ENCODE results near the gene RELN. TPM values are rescaled to one million over a fixed set of nuclear protein-coding genes. Genes with fewer than 3 reads are reported as not detected.
"Not testable (repeated sequence)": the region's sequence is repeated elsewhere in the genome, so short reads cannot be mapped to it uniquely, and the experiment has no call there.

The RELN gene
- total RNA-seq, 1 donor from 2014 or later: 31.9 TPM

- DNase-seq: not testable (repeated sequence)
Observed at GRCh38 chr7:103780561-103780960, 208.9 kb downstream of the RELN start.

GRCh38 chr7:103777440-103777839 is 212.0 kb downstream of the RELN start:
- no peak for DNase-seq

GRCh38 chr7:103773726-103774125 is 215.7 kb downstream of the RELN start:
- no peak for DNase-seq

GRCh38 chr7:103772171-103772773 is 217.2 kb downstream of the RELN start:
- DNase-seq: no peak

GRCh38 chr7:103771294-103771693 is 218.2 kb downstream of the RELN start:
- no peak for DNase-seq

- no peak for DNase-seq
Observed at GRCh38 chr7:103766660-103767059, 222.8 kb downstream of the RELN start.

GRCh38 chr7:103765901-103766300 is 223.6 kb downstream of the RELN start:
- DNase-seq: no peak

- DNase-seq: no peak
Observed at GRCh38 chr7:103764901-103765300, 224.6 kb downstream of the RELN start.

- no peak for DNase-seq
Observed at GRCh38 chr7:103762877-103763276, 226.6 kb downstream of the RELN start.

- DNase-seq: no peak
Observed at GRCh38 chr7:103762065-103762760, 227.2 kb downstream of the RELN start.

- no peak for DNase-seq
Observed at GRCh38 chr7:103752995-103753394, 236.5 kb downstream of the RELN start.

- DNase-seq: no peak
Observed at GRCh38 chr7:103751311-103751880, 238.1 kb downstream of the RELN start.

GRCh38 chr7:103748680-103749079 is 240.8 kb downstream of the RELN start:
- no peak for DNase-seq

GRCh38 chr7:103735377-103735776 is 254.1 kb downstream of the RELN start:
- DNase-seq: no peak

- no peak for DNase-seq
Observed at GRCh38 chr7:103731169-103731568, 258.3 kb downstream of the RELN start.

- no peak for DNase-seq
Observed at GRCh38 chr7:103729026-103729425, 260.4 kb downstream of the RELN start.

- no peak for DNase-seq
Observed at GRCh38 chr7:103727982-103728610, 261.4 kb downstream of the RELN start.

GRCh38 chr7:103719070-103719469 is 270.4 kb downstream of the RELN start:
- no peak for DNase-seq

- DNase-seq: no peak
Observed at GRCh38 chr7:103718482-103719061, 270.9 kb downstream of the RELN start.

GRCh38 chr7:103717574-103717973 is 271.9 kb downstream of the RELN start:
- DNase-seq: no peak

GRCh38 chr7:103715376-103716120 is 273.9 kb downstream of the RELN start:
- DNase-seq: no peak

GRCh38 chr7:103714376-103714927 is 275.0 kb downstream of the RELN start:
- DNase-seq: no peak
